RKO (cell line): Measurements from ENCODE around the gene REM2.

Source experiments
- DNase-seq: peaks from one replicate; pipeline ENCODE4 v3.0.0-alpha.2; 2016; ENCODE audit warnings: low spot score

Gene REM2

GRCh38 chr14:22883173-22883976 lies at the start of gene REM2:
Gene REM2, plus strand, starts transcription at chr14:22883222. Its CDS starts 66 bp downstream, at chr14:22883288.
- no peak for DNase-seq

- DNase-seq = no peak
Observed at GRCh38 chr14:22835505-22835904, 47.5 kb upstream of the REM2 start.

GRCh38 chr14:22836301-22837113 lies 46.5 kb upstream of the REM2 start, which contains the start of gene MMP14:
Gene MMP14, plus strand, starts transcription at chr14:22836585. Its CDS starts 233 bp downstream, at chr14:22836818.
- DNase-seq = peak; percentile 65

- peak; percentile 61 for DNase-seq
Observed at GRCh38 chr14:22837114-22837749, 45.8 kb upstream of the REM2 start.

GRCh38 chr14:22837750-22838538 lies 45.1 kb upstream of the REM2 start:
- DNase-seq = no peak

GRCh38 chr14:22838631-22839041 lies 44.4 kb upstream of the REM2 start:
- DNase-seq = no peak

- DNase-seq = no peak
Observed at GRCh38 chr14:22839159-22839779, 43.8 kb upstream of the REM2 start.

- no peak for DNase-seq
Observed at GRCh38 chr14:22841311-22841710, 41.7 kb upstream of the REM2 start.

- DNase-seq = no peak
Observed at GRCh38 chr14:22841769-22842168, 41.3 kb upstream of the REM2 start.

GRCh38 chr14:22842211-22843122 lies 40.6 kb upstream of the REM2 start:
- no peak for DNase-seq

GRCh38 chr14:22843123-22843925 lies 39.7 kb upstream of the REM2 start:
- no peak for DNase-seq

- DNase-seq = no peak
Observed at GRCh38 chr14:22844221-22845102, 38.6 kb upstream of the REM2 start.

GRCh38 chr14:22845103-22845394 lies 38.0 kb upstream of the REM2 start:
- no peak for DNase-seq

- no peak for DNase-seq
Observed at GRCh38 chr14:22845821-22846625, 37.0 kb upstream of the REM2 start.

- DNase-seq = no peak
Observed at GRCh38 chr14:22846811-22847307, 36.2 kb upstream of the REM2 start.

- no peak for DNase-seq
Observed at GRCh38 chr14:22847661-22848341, 35.2 kb upstream of the REM2 start.
